ENCODE data around the gene EHMT2. TPM values are rescaled to one million over a fixed set of nuclear protein-coding genes. Genes with fewer than 3 reads are reported as not detected.

Gene EHMT2
- total RNA-seq, 1 experiment from 2014 or later, result 137 TPM

- H3K4me1 Mint-ChIP-seq, result peaks cover 30% of the 10 kb centered on the region
- CTCF ChIA-PET, result interaction anchor here (1.0 to 2.1 kb wide), 5 partner anchors 28 to 288 kb away, joined by 3 to 7 read pairs (median 5); partner anchors contain the start of genes ATP6V1G2 and NEU1
- DNase-seq (ENCODE audit: low spot score), result peak; percentile 85
- ATAC-seq, result peak; percentile 81
- H3K27ac Mint-ChIP-seq, result peak overlapping the region; percentile 100
- POLR2A ChIA-PET, result interaction anchor here (0.5 to 2.0 kb wide), 9 partner anchors 11 to 105 kb away, joined by 3 to 4 read pairs (median 3); partner anchors contain the start of genes LSM2, MSH5 and NEU1
- no peaks in the 10 kb centered on the region for H3K9me3 Mint-ChIP-seq
- peak overlapping the region; percentile 99 for H3K4me3 Mint-ChIP-seq
- H3K36me3 Mint-ChIP-seq, result peaks cover 48% of the 10 kb centered on the region
- H3K27me3 Mint-ChIP-seq (ENCODE audit: low read depth), result no peaks in the 10 kb centered on the region
- TF ChIP-seq FOXP1 (CRISPR knock-in tag; IDR thresholded peaks at IDR 0.05; ENCODE audit: borderline replicate concordance) (peak; percentile 92), RORB (CRISPR knock-in tag; IDR thresholded peaks at IDR 0.05) (no peak), ZNF416 (CRISPR knock-in tag; IDR thresholded peaks at IDR 0.05) (peak; percentile 71; the same call in 1 of the 2 replicates), MXD4 (CRISPR knock-in tag; IDR thresholded peaks at IDR 0.05; ENCODE audit: borderline replicate concordance) (no peak), USF1 (CRISPR knock-in tag; IDR thresholded peaks at IDR 0.05) (no peak; the same call in 1 of the 2 replicates), MLX (CRISPR knock-in tag; IDR thresholded peaks at IDR 0.05) (no peak), SMAD4 (CRISPR knock-in tag; IDR thresholded peaks at IDR 0.05) (no peak), ATF3 (CRISPR knock-in tag; conservative IDR thresholded peaks at IDR 0.05) (no peak), NR3C1 (CRISPR knock-in tag; conservative IDR thresholded peaks at IDR 0.05; ENCODE audit: low read depth) (no peak), ZNF317 (CRISPR knock-in tag; IDR thresholded peaks at IDR 0.05; ENCODE audit: borderline replicate concordance, low read depth) (no peak), PRRX2 (CRISPR knock-in tag; IDR thresholded peaks at IDR 0.05) (peak; percentile 50; the same call in 1 of the 2 replicates), AFF4 (CRISPR knock-in tag; IDR thresholded peaks at IDR 0.05; ENCODE audit: borderline replicate concordance) (no peak), TEAD1 (CRISPR knock-in tag; IDR thresholded peaks at IDR 0.05) (peak; percentile 59; the same call in 1 of the 2 replicates), ZNF281 (CRISPR knock-in tag; IDR thresholded peaks at IDR 0.05) (no peak), OVOL2 (CRISPR knock-in tag; IDR thresholded peaks at IDR 0.05; ENCODE audit: borderline replicate concordance) (no peak), GABPB1 (CRISPR knock-in tag; IDR thresholded peaks at IDR 0.05) (peak; percentile 51; the same call in 1 of the 2 replicates), ZNF232 (CRISPR knock-in tag; IDR thresholded peaks at IDR 0.05) (no peak; the same call in 1 of the 2 replicates), CREM (CRISPR knock-in tag; IDR thresholded peaks at IDR 0.05) (peak; percentile 58; the same call in 1 of the 2 replicates), E2F1 (CRISPR knock-in tag; IDR thresholded peaks at IDR 0.05) (peak; percentile 49; the same call in 1 of the 2 replicates), NFYB (CRISPR knock-in tag; conservative IDR thresholded peaks at IDR 0.05; ENCODE audit: low read depth) (0 out of 2 replicates have a peak, but pooled peaks have one; percentile 16), FOXP4 (CRISPR knock-in tag; IDR thresholded peaks at IDR 0.05) (0 out of 2 replicates have a peak, but pooled peaks have one; percentile 47), JAZF1 (CRISPR knock-in tag; IDR thresholded peaks at IDR 0.05) (no peak), EMX1 (CRISPR knock-in tag; IDR thresholded peaks at IDR 0.05) (peak; percentile 83; the same call in 1 of the 2 replicates)
Observed at GRCh38 chr6:31834367-31835250, 62.9 kb downstream of the EHMT2 start.

Measured in WTC11 (cell line).